Measurements from ENCODE around the gene STING1. TPM values are rescaled to one million over a fixed set of nuclear protein-coding genes. Genes with fewer than 3 reads are reported as not detected.
A peak's percentile ranks its signal among the peaks of the same experiment; 100 is the strongest.
"Not testable (repeated sequence)": the region's sequence is repeated elsewhere in the genome, so short reads cannot be mapped to it uniquely, and the experiment has no call there.

STING1 gene
- total and polyA plus RNA-seq, 7 experiments from 2014 or later: 84.6 to 213 (median 130) TPM

DNA sequence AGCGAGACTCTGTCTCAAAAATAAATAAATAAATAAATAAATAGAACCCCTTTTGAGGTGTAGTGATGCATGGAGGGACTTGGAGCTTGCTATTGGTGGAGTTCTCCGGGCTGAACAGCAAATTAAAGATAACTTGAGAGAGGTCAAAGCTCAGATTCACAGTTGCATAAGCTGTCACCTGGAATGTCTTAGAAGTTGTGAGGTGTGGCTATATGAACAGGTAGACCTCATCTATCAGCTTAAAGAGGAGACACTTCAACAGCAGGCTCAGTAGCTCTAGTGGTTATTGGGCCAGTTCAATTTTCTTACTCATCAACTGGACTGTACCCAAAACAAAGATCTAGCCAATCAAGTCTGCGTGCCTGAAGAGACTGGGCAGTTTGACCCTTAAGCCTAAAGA lies 11.7 kb upstream of the STING1 start:
- Histone ChIP-seq H3K4me3 (ENCODE audit: low read length) (no peak overlapping the region), H3K27ac (ENCODE audit: low read depth, low read length) (no peak overlapping the region), H3K36me3 (ENCODE audit: control insufficient read depth in 2 of 3, insufficient read depth in 3 of 3, low read length in 3 of 3) (no peaks in the 10 kb centered on the region), H3K9me3 (ENCODE audit: control insufficient read depth in 2 of 3, low read length in 3 of 3) (no peaks in the 10 kb centered on the region), H3K4me1 (ENCODE audit: control insufficient read depth in 2 of 2, insufficient read depth in 2 of 2, low read length in 2 of 2) (peaks cover 0 to 9% of the 10 kb centered on the region in 2 donors), H3K27me3 (ENCODE audit: control insufficient read depth in 2 of 2, insufficient read depth in 2 of 2, low read length in 2 of 2) (no peaks in the 10 kb centered on the region)
- H3K27ac Mint-ChIP-seq: no peak overlapping the region
- ATAC-seq (no peak), DNase-seq (no peak)
- H3K27me3 Mint-ChIP-seq: no peaks in the 10 kb centered on the region
- H3K9me3 Mint-ChIP-seq: no peaks in the 10 kb centered on the region
- ChIA-PET CTCF (interaction anchor here (1.0 kb wide), 1 partner anchor 71 kb away, joined by 4 read pairs; no protein-coding TSS in a partner anchor), POLR2A (interaction anchor here (1.3 to 5.4 kb wide), 4 partner anchors 12 to 72 kb away, joined by 3 to 32 read pairs (median 6); partner anchors contain the start of genes DNAJC18 and STING1)
- peaks cover 4 to 27% (median 23%) of the 10 kb centered on the region in 7 donors for H3K4me1 Mint-ChIP-seq
- H3K36me3 Mint-ChIP-seq: no peaks in the 10 kb centered on the region
- intact Hi-C loops (cut with micrococcal nuclease): no loop called here
- H3K4me3 Mint-ChIP-seq: no peak overlapping the region

DNA sequence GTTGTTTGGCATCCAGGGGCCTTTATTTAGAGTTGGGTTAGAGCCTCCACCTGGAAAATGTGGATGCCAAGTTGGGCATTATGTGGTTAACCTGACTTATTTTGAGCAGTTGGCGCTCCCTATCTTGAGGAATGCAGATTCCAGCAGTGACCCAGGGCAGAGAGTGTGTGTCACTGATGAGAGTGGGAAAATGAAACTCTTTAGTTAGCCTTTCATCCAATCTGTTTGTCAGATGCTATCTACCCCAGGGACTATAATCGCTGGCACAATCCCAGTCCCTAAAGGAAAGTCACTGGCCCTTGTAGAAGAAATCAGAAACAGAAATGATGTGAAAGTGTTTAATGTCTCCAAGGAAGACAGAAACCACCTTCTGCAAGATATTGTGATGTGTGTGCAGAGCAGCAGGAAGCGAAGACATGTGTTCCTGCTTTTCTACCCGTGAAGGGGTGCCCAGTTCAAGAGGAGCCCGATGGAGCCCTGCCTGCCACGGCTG lies 10.2 kb upstream of the STING1 start:
- intact Hi-C loops (cut with micrococcal nuclease): loop anchor here in 1 of 2 donors (1.0 kb wide), 1 partner anchor 11 kb away; no protein-coding TSS in a partner anchor
- Mint-ChIP-seq H3K27me3 (no peaks in the 10 kb centered on the region), H3K36me3 (no peaks in the 10 kb centered on the region), H3K9me3 (no peaks in the 10 kb centered on the region), H3K4me1 (peaks cover 7 to 37% (median 32%) of the 10 kb centered on the region in 7 donors), H3K4me3 (peak overlapping the region; percentile 49 to 80 (median 68)), H3K27ac (peak overlapping the region; percentile 28 to 93 (median 77))
- Histone ChIP-seq H3K27ac (ENCODE audit: low read depth, low read length) (peak overlapping the region; percentile 6), H3K9me3 (ENCODE audit: control insufficient read depth in 2 of 3, low read length in 3 of 3) (no peaks in the 10 kb centered on the region), H3K4me3 (ENCODE audit: low read length) (peak overlapping the region; percentile 11), H3K27me3 (ENCODE audit: control insufficient read depth in 2 of 2, insufficient read depth in 2 of 2, low read length in 2 of 2) (no peaks in the 10 kb centered on the region), H3K36me3 (ENCODE audit: control insufficient read depth in 2 of 3, insufficient read depth in 3 of 3, low read length in 3 of 3) (no peaks in the 10 kb centered on the region), H3K4me1 (ENCODE audit: control insufficient read depth in 2 of 2, insufficient read depth in 2 of 2, low read length in 2 of 2) (peaks cover 0 to 15% of the 10 kb centered on the region in 2 donors)
- POLR2A ChIA-PET: interaction anchor here (0.6 to 5.4 kb wide), 8 partner anchors 11 to 74 kb away, joined by 3 to 32 read pairs (median 4); partner anchors contain the start of genes DNAJC18 and STING1
- ATAC-seq (peak; percentile 65), DNase-seq (peak in 1 of 9 donors; percentile 30)
- CTCF ChIA-PET: interaction anchor here (1.3 kb wide), 1 partner anchor 70 kb away, joined by 3 read pairs; no protein-coding TSS in a partner anchor

GRCh38 chr5:139488260-139488659 lies 5.7 kb upstream of the STING1 start:
- intact Hi-C loops (cut with micrococcal nuclease): no loop called here
- Histone ChIP-seq H3K27ac (ENCODE audit: low read depth, low read length) (no peak overlapping the region), H3K9me3 (ENCODE audit: control insufficient read depth in 2 of 3, low read length in 3 of 3) (no peaks in the 10 kb centered on the region), H3K27me3 (ENCODE audit: control insufficient read depth in 2 of 2, insufficient read depth in 2 of 2, low read length in 2 of 2) (no peaks in the 10 kb centered on the region), H3K36me3 (ENCODE audit: control insufficient read depth in 2 of 3, insufficient read depth in 3 of 3, low read length in 3 of 3) (no peaks in the 10 kb centered on the region), H3K4me1 (ENCODE audit: control insufficient read depth in 2 of 2, insufficient read depth in 2 of 2, low read length in 2 of 2) (peaks cover 0 to 15% of the 10 kb centered on the region in 2 donors), H3K4me3 (ENCODE audit: low read length) (no peak overlapping the region)
- Mint-ChIP-seq H3K36me3 (no peaks in the 10 kb centered on the region), H3K27me3 (no peaks in the 10 kb centered on the region), H3K27ac (peak overlapping the region in 6 of 9 donors; percentile 73 to 92 (median 78)), H3K9me3 (no peaks in the 10 kb centered on the region), H3K4me1 (peaks cover 7 to 27% (median 19%) of the 10 kb centered on the region in 7 donors), H3K4me3 (peak overlapping the region in 1 of 10 donors; percentile 17)
- ChIA-PET POLR2A (interaction anchor here (0.7 kb wide), 1 partner anchor 77 kb away, joined by 3 read pairs; no protein-coding TSS in a partner anchor), CTCF (no interaction called here)
- DNase-seq (no peak), ATAC-seq (peak; percentile 63)

GRCh38 chr5:139486201-139486600 lies 3.6 kb upstream of the STING1 start:
- H3K36me3 Mint-ChIP-seq: peaks cover 0 to 3% (median 0%) of the 10 kb centered on the region in 5 donors

DNA sequence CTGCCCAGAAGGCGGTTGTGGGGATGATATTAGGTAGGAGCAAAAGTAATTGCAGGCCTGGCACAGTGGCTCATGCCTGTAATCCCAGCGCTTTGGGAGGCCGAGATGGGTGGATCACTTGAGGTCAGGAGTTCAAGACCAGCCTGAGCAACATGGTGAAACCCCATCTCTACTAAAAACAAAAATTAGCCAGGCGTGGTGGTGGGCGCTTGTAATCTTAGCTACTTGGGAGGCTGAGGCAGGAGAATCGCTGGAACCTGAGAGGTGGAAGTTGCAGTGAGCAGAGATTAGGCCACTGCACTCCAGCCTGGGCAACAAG lies 291 bp upstream of the STING1 start:
- H3K27ac Mint-ChIP-seq: peak overlapping the region; percentile 94 to 99 (median 96)
- H3K36me3 ChIP-seq (ENCODE audit: control insufficient read depth in 2 of 3, insufficient read depth in 3 of 3, low read length in 3 of 3): peaks cover 4 to 21% (median 10%) of the 10 kb centered on the region in 3 experiments
- CTCF ChIA-PET: interaction anchor here (0.6 to 4.0 kb wide), 11 partner anchors 9 to 232 kb away, joined by 3 to 26 read pairs (median 5); partner anchors contain the start of genes DNAJC18 and SMIM33
- not testable (repeated sequence) for H3K27me3 ChIP-seq (ENCODE audit: control insufficient read depth in 2 of 2, insufficient read depth in 2 of 2, low read length in 2 of 2); H3K9me3 Mint-ChIP-seq; ATAC-seq; DNase-seq; H3K9me3 ChIP-seq (ENCODE audit: control insufficient read depth in 2 of 3, low read length in 3 of 3); H3K27me3 Mint-ChIP-seq
- peaks cover 21 to 29% of the 10 kb centered on the region in 2 donors for H3K4me1 ChIP-seq (ENCODE audit: control insufficient read depth in 2 of 2, insufficient read depth in 2 of 2, low read length in 2 of 2)
- H3K27ac ChIP-seq (ENCODE audit: low read depth, low read length): peak overlapping the region; percentile 80
- H3K4me3 ChIP-seq (ENCODE audit: low read length): peak overlapping the region; percentile 87
- H3K36me3 Mint-ChIP-seq: peaks cover 0 to 22% (median 15%) of the 10 kb centered on the region in 5 donors
- POLR2A ChIA-PET: interaction anchor here (0.6 to 7.2 kb wide), 19 partner anchors 12 to 940 kb away, joined by 3 to 83 read pairs (median 8); partner anchors contain the start of genes DNAJC18, ETF1, PAIP2 and SMIM33
- intact Hi-C loops (cut with micrococcal nuclease): loop anchor here (1.0 to 2.0 kb wide), 9 partner anchors 9 to 940 kb away; partner anchors contain the start of genes DNAJC18 (in 2 of the 2), ETF1 (in 1 of the 2) and UBE2D2 (in 1 of the 2)
- H3K4me1 Mint-ChIP-seq: peaks cover 26 to 41% (median 35%) of the 10 kb centered on the region in 7 donors
- H3K4me3 Mint-ChIP-seq: peak overlapping the region; percentile 86 to 99 (median 94)

More at GRCh38 chr5:139486201-139486600, 3.6 kb upstream of the STING1 start:
- Histone ChIP-seq H3K27ac (ENCODE audit: low read depth, low read length) (no peak overlapping the region), H3K4me1 (ENCODE audit: control insufficient read depth in 2 of 2, insufficient read depth in 2 of 2, low read length in 2 of 2) (peaks cover 9 to 11% of the 10 kb centered on the region in 2 donors), H3K9me3 (ENCODE audit: control insufficient read depth in 2 of 3, low read length in 3 of 3) (no peaks in the 10 kb centered on the region), H3K4me3 (ENCODE audit: low read length) (no peak overlapping the region), H3K36me3 (ENCODE audit: control insufficient read depth in 2 of 3, insufficient read depth in 3 of 3, low read length in 3 of 3) (no peaks in the 10 kb centered on the region), H3K27me3 (ENCODE audit: control insufficient read depth in 2 of 2, insufficient read depth in 2 of 2, low read length in 2 of 2) (no peaks in the 10 kb centered on the region)
- CTCF ChIA-PET: interaction anchor here (0.6 kb wide), 1 partner anchor 28 kb away, joined by 3 read pairs; no protein-coding TSS in a partner anchor
- POLR2A ChIA-PET: no interaction called here
- ATAC-seq (no peak), DNase-seq (no peak)
- Mint-ChIP-seq H3K9me3 (no peaks in the 10 kb centered on the region), H3K27ac (peak overlapping the region in 1 of 9 donors; percentile 17), H3K27me3 (no peaks in the 10 kb centered on the region), H3K4me1 (peaks cover 6 to 25% (median 23%) of the 10 kb centered on the region in 7 donors), H3K4me3 (peak overlapping the region in 1 of 10 donors; percentile 63)
- intact Hi-C loops (cut with micrococcal nuclease): no loop called here

GRCh38 chr5:139481580-139482049 lies 943 bp downstream of the STING1 start:
- H3K9me3 ChIP-seq (ENCODE audit: control insufficient read depth in 2 of 3, low read length in 3 of 3): no peaks in the 10 kb centered on the region
- H3K27ac ChIP-seq (ENCODE audit: low read depth, low read length): peak overlapping the region; percentile 80
- POLR2A ChIA-PET: interaction anchor here (0.6 to 7.2 kb wide), 19 partner anchors 11 to 938 kb away, joined by 3 to 83 read pairs (median 7); partner anchors contain the start of genes DNAJC18, ETF1, PAIP2 and SMIM33
- CTCF ChIA-PET: interaction anchor here (0.6 to 4.0 kb wide), 13 partner anchors 8 to 1786 kb away, joined by 3 to 26 read pairs (median 4); partner anchors contain the start of genes DNAJC18 and SMIM33
- ATAC-seq (peak; percentile 36), DNase-seq (peak in 2 of 9 donors; percentile 34 to 41)
- intact Hi-C loops (cut with micrococcal nuclease): loop anchor here (1.0 to 2.0 kb wide), 10 partner anchors 7 to 938 kb away; partner anchors contain the start of genes DNAJC18 (in 2 of the 2), ETF1 (in 1 of the 2) and UBE2D2 (in 1 of the 2)
- peaks cover 21 to 32% of the 10 kb centered on the region in 2 donors for H3K4me1 ChIP-seq (ENCODE audit: control insufficient read depth in 2 of 2, insufficient read depth in 2 of 2, low read length in 2 of 2)
- Mint-ChIP-seq H3K9me3 (no peaks in the 10 kb centered on the region), H3K4me3 (peak overlapping the region; percentile 86 to 99 (median 94)), H3K36me3 (peaks cover 0 to 26% (median 16%) of the 10 kb centered on the region in 5 donors), H3K4me1 (peaks cover 26 to 50% (median 40%) of the 10 kb centered on the region in 7 donors), H3K27me3 (no peaks in the 10 kb centered on the region), H3K27ac (peak overlapping the region; percentile 94 to 99 (median 96))
- peak overlapping the region; percentile 87 for H3K4me3 ChIP-seq (ENCODE audit: low read length)
- peaks cover 4 to 32% (median 13%) of the 10 kb centered on the region in 3 experiments for H3K36me3 ChIP-seq (ENCODE audit: control insufficient read depth in 2 of 3, insufficient read depth in 3 of 3, low read length in 3 of 3)
- H3K27me3 ChIP-seq (ENCODE audit: control insufficient read depth in 2 of 2, insufficient read depth in 2 of 2, low read length in 2 of 2): no peaks in the 10 kb centered on the region

All from naive thymus-derived CD4-positive, alpha-beta T cell (primary cell).